MM.1S (cell line): ENCODE data around the gene P4HTM.
A peak's percentile ranks its signal among the peaks of the same experiment; 100 is the strongest.

Source experiments
- DNase-seq: peaks from one replicate; pipeline ENCODE4 v3.0.0-alpha.2; 2015
- H2AFZ ChIP-seq: fragments of 300-600 bp; sonication (generic); 2 replicates; pipeline ENCODE4 v1.6.0; 2016; ENCODE audit warnings: antibody characterized with exemption, low read length
- H3F3A ChIP-seq: fragments of 300-600 bp; sonication (generic); 2 replicates; pipeline ENCODE4 v1.6.1; 2016; ENCODE audit warnings: mild to moderate bottlenecking, antibody characterized with exemption, low read length, moderate library complexity, mixed read lengths; ENCODE audit not compliant: insufficient read depth
- H3K27ac ChIP-seq: fragments of 300-600 bp; sonication (generic); 2 replicates; pipeline ENCODE4 v1.5.1; 2016; ENCODE audit warnings: mild to moderate bottlenecking, low read length
- H3K27me3 ChIP-seq: fragments of 300-600 bp; sonication (generic); replicated peaks from 2 replicates; pipeline ENCODE4 v1.6.0; 2016; ENCODE audit warnings: low read length; ENCODE audit not compliant: insufficient read depth
- H3K36me3 ChIP-seq: fragments of 300-600 bp; sonication (generic); replicated peaks from 2 replicates; pipeline ENCODE4 v1.6.1; 2016; ENCODE audit warnings: mild to moderate bottlenecking, low read length, mixed read lengths; ENCODE audit not compliant: insufficient read depth
- H3K4me1 ChIP-seq: fragments of 300-600 bp; sonication (generic); 2 replicates; pipeline ENCODE4 v1.6.1; 2016; ENCODE audit warnings: low read length, mixed read lengths
- H3K4me2 ChIP-seq: fragments of 300-600 bp; sonication (generic); 2 replicates; pipeline ENCODE4 v1.6.0; 2016; ENCODE audit warnings: low read depth, low read length
- H3K4me3 ChIP-seq: fragments of 300-600 bp; sonication (generic); 2 replicates; pipeline ENCODE4 v1.5.1; 2016; ENCODE audit warnings: low read length, mixed read lengths
- H3K79me2 ChIP-seq: fragments of 300-600 bp; sonication (generic); 2 replicates; pipeline ENCODE4 v1.6.1; 2016; ENCODE audit warnings: mixed run types, low read length, mixed read lengths
- H3K9ac ChIP-seq: fragments of 300-600 bp; sonication (generic); 2 replicates; pipeline ENCODE4 v1.6.1; 2016; ENCODE audit warnings: low read length, mixed read lengths
- H3K9me2 ChIP-seq: fragments of 300-600 bp; sonication (generic); replicated peaks from 2 replicates; pipeline ENCODE4 v1.6.1; 2016; ENCODE audit warnings: mild to moderate bottlenecking, low read length, mixed read lengths; ENCODE audit not compliant: insufficient read depth
- H3K9me3 ChIP-seq: fragments of 300-600 bp; sonication (generic); replicated peaks from 2 replicates; pipeline ENCODE4 v1.6.1; 2016; ENCODE audit warnings: mild to moderate bottlenecking, low read length, mixed read lengths; ENCODE audit not compliant: insufficient read depth
- H4K20me1 ChIP-seq: fragments of 300-600 bp; sonication (generic); 2 replicates; pipeline ENCODE4 v1.6.1; 2016; ENCODE audit warnings: mild to moderate bottlenecking, low read length, moderate library complexity, mixed read lengths; ENCODE audit not compliant: insufficient read depth
- CTCF ChIP-seq: fragments of 300-600 bp; sonication (generic); IDR thresholded peaks from 2 replicates; pipeline ENCODE4 v1.5.1; 2016; ENCODE audit warnings: antibody characterized with exemption, low read length, mixed read lengths
- EZH2 ChIP-seq: fragments of 300-600 bp; sonication (generic); optimal IDR thresholded peaks from 2 replicates; pipeline ENCODE3; 2017; ENCODE audit warnings: low read depth, mild to moderate bottlenecking, antibody characterized with exemption, low read length, mixed read lengths
- EZH2phosphoT487 ChIP-seq: fragments of 300-600 bp; sonication (generic); IDR thresholded peaks from 2 replicates; pipeline ENCODE4 v1.6.1; 2018; ENCODE audit warnings: antibody characterized with exemption, low read length

P4HTM gene

GRCh38 chr3:49024449-49024848 is 34.4 kb downstream of the P4HTM start:
- Histone ChIP-seq H2AFZ (no peak overlapping the region), H3K79me2 (peaks cover 88% of the 10 kb centered on the region), H3K27me3 (no peaks in the 10 kb centered on the region), H3K4me1 (peaks cover 59% of the 10 kb centered on the region), H3K9ac (peak overlapping the region; percentile 1; the same call in 1 of the 2 replicates), H4K20me1 (no peaks in the 10 kb centered on the region), H3F3A (peaks cover 74% of the 10 kb centered on the region), H3K27ac (no peak overlapping the region), H3K4me2 (peak overlapping the region; percentile 19; the same call in 1 of the 2 replicates), H3K9me2 (no peaks in the 10 kb centered on the region), H3K9me3 (no peaks in the 10 kb centered on the region), H3K36me3 (peaks cover 9% of the 10 kb centered on the region; the same call in 1 of the 2 replicates), H3K4me3 (no peak overlapping the region)
- no peak for TF ChIP-seq CTCF
- no peak for TF ChIP-seq EZH2phosphoT487
- TF ChIP-seq EZH2, result no peak
- DNase-seq, result no peak

GRCh38 chr3:49025005-49025792 is 35.2 kb downstream of the P4HTM start:
- Histone ChIP-seq H3F3A (peaks cover 73% of the 10 kb centered on the region), H3K9ac (no peak overlapping the region), H3K9me2 (no peaks in the 10 kb centered on the region), H3K27me3 (no peaks in the 10 kb centered on the region), H3K27ac (peak overlapping the region; percentile 30; the same call in 1 of the 2 replicates), H3K4me3 (no peak overlapping the region), H3K79me2 (peaks cover 80% of the 10 kb centered on the region), H4K20me1 (no peaks in the 10 kb centered on the region), H3K4me2 (peak overlapping the region; percentile 19; the same call in 1 of the 2 replicates), H3K36me3 (peaks cover 9% of the 10 kb centered on the region; the same call in 1 of the 2 replicates), H2AFZ (no peak overlapping the region), H3K9me3 (no peaks in the 10 kb centered on the region), H3K4me1 (peaks cover 52% of the 10 kb centered on the region)
- TF ChIP-seq EZH2phosphoT487 (no peak), CTCF (no peak), EZH2 (no peak)
- DNase-seq, result peak; percentile 79

GRCh38 chr3:49025793-49026520 is 35.9 kb downstream of the P4HTM start:
- Histone ChIP-seq H3K4me2 (no peak overlapping the region), H3K4me3 (no peak overlapping the region), H4K20me1 (no peaks in the 10 kb centered on the region), H3K9me2 (no peaks in the 10 kb centered on the region), H3K79me2 (peaks cover 73% of the 10 kb centered on the region), H3K9ac (no peak overlapping the region), H2AFZ (no peak overlapping the region), H3K4me1 (peaks cover 52% of the 10 kb centered on the region), H3K9me3 (no peaks in the 10 kb centered on the region), H3K36me3 (peaks cover 9% of the 10 kb centered on the region; the same call in 1 of the 2 replicates), H3F3A (peaks cover 67% of the 10 kb centered on the region), H3K27ac (peak overlapping the region; percentile 30; the same call in 1 of the 2 replicates), H3K27me3 (no peaks in the 10 kb centered on the region)
- DNase-seq, result no peak
- TF ChIP-seq CTCF (no peak), EZH2 (no peak), EZH2phosphoT487 (no peak)
